COR-L47 (cell line): ENCODE data around the gene SMYD4.
"Not testable (repeated sequence)": the region's sequence is repeated elsewhere in the genome, so short reads cannot be mapped to it uniquely, and the experiment has no call there.

Experiments used
- DNase-seq: peaks from one replicate; lab custom pipeline; 2025; lab: John Stamatoyannopoulos, UW

SMYD4 gene

GRCh38 chr17:1779571-1780131 is 50.1 kb downstream of the SMYD4 start:
- no peak for DNase-seq

DNA sequence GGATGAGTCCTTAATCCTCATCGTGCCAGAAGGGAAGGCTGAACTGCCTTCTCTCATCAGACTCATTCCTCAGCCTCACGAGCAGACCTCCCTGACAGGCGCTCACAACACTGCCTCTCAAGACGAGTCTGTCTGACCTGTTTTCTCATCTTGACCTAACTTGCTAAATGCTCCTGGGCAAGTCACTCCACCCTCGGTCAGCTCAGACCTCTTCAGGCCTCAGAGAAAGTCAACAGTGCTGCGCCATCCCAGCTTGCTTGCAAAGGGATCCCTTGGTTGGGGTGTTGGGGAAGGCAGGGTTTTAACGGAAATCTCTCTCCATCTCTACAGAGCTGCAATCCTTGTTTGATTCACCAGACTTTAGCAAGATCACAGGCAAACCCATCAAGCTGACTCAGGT is 52.8 kb downstream of the SMYD4 start:
- DNase-seq: no peak

DNA sequence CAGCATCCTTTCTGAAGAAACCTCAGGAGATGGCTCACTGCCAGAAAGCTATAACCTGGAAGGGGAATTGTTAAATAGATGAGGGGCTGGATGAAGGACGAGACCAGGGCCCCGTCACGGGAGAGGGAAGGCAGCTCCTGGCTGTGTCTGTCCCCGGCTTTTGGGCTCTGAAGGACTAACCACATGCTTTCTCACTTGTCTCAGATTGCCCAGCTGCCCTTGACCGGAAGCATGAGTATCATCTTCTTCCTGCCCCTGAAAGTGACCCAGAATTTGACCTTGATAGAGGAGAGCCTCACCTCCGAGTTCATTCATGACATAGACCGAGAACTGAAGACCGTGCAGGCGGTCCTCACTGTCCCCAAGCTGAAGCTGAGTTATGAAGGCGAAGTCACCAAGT is 53.4 kb downstream of the SMYD4 start:
- DNase-seq: no peak

- no peak for DNase-seq
These were observed 55.1 kb downstream of the SMYD4 start for GRCh38 chr17:1774390-1775176.

- DNase-seq: no peak
These were observed 56.0 kb downstream of the SMYD4 start for GRCh38 chr17:1773696-1774181.

GRCh38 chr17:1773000-1773695 is 56.6 kb downstream of the SMYD4 start:
- not testable (repeated sequence) for DNase-seq

DNA sequence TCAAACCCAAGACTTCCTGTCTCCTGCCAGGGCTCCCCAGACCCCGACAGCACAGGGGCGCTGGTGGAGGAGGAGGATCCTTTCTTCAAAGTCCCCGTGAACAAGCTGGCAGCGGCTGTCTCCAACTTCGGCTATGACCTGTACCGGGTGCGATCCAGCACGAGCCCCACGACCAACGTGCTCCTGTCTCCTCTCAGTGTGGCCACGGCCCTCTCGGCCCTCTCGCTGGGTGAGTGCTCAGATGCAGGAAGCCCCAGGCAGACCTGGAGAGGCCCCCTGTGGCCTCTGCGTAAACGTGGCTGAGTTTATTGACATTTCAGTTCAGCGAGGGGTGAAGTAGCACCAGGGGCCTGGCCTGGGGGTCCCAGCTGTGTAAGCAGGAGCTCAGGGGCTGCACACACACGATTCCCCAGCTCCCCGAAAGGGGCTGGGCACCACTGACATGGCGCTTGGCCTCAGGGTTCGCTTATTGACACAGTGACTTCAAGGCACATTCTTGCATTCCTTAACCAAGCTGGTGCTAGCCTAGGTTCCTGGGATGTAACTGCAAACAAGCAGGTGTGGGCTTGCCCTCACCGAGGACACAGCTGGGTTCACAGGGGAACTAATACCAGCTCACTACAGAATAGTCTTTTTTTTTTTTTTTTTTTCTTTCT is 59.8 kb downstream of the SMYD4 start:
- DNase-seq: no peak

GRCh38 chr17:1767358-1767757 is 62.3 kb downstream of the SMYD4 start:
- DNase-seq: no peak

GRCh38 chr17:1766382-1767135 is 63.1 kb downstream of the SMYD4 start:
- DNase-seq: no peak

- no peak for DNase-seq
These were observed 64.1 kb downstream of the SMYD4 start for GRCh38 chr17:1765576-1765975.

DNA sequence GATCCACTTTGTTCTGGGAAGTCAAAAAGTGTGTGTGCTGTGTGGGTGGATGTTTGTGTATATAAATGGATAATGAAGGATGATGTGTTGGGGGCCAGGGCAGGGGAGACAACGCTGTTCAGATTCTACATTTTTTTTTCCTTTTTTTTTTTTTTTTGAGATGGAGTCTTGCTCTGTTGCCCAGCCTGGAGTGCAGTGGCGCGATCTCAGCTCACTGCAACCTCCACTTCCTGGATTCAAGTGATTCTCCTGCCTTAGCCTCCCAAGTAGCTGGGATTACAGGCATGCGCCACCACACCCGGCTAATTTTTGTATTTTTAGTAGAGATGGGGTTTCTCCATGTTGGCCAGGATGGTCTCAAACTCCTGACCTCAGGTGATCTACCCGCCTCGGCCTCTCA is 65.0 kb downstream of the SMYD4 start:
- not testable (repeated sequence) for DNase-seq

GRCh38 chr17:1764284-1764683 is 65.4 kb downstream of the SMYD4 start:
- no peak for DNase-seq

- DNase-seq: no peak
These were observed 66.5 kb downstream of the SMYD4 start for GRCh38 chr17:1762901-1763898.

DNA sequence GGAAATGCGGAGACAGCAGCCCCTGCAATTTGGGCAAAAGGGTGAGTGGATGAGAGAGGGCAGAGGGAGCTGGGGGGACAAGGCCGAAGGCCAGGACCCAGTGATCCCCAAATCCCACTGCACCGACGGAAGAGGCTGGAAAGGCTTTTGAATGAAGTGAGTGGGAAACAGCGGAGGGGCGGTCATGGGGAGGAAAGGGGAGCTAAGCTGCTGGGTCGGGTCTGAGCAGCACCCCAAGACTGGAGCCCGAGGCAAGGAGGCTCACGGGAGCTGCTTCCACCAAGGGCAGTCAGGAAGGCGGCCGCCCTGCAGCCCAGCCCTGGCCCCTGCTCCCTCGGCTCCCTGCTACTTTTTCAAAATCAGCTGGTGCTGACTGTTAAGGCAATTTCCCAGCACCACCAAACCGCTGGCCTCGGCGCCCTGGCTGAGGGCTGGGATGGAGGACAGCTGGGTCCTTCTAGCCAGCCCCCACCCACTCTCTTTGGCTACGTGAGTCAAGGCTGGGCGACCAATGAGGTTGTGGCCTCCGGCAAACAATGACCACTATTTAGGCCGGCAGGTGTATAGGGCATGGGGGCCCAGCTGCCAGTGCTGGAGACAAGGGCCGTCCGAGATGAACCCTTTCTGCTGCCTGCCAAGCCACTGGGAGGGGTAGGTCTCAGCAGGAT is 67.3 kb downstream of the SMYD4 start:
- no peak for DNase-seq

DNA sequence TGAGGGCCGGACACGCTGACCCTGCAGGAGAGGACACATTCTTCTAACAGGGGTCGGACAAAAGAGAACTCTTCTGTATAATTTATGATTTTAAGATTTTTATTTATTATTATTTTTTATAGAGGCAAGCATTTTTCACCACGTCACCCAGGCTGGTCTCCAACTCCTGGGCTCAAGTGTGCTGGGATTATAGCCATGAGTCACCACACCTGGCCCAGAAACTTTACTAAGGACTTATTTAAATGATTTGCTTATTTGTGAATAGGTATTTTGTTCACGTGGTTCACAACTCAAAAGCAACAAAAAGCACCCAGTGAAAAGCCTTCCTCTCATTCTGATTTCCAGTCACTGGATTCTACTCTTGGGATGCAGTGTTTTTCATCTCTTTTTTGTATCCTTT is 70.2 kb downstream of the SMYD4 start:
- no peak for DNase-seq

DNA sequence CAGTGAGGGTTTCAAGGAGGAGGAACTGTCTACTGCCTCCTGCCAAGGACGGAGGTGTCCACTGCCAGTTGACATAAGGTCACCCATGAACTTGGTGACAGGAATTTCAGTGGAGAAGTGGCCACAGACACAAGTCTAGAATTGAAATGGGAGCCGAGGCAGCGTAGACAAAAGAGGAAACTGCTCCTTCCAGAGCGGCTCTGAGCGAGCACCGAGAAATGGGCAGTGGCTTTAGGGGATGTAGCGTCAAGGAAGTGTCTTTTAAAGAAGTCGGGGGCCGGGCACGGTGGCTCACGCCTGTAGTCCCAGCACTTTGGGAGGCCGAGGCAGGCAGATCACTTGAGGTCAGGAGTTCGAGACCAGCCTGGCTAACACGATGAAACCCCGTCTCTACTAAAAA is 70.9 kb downstream of the SMYD4 start:
- no peak for DNase-seq

DNA sequence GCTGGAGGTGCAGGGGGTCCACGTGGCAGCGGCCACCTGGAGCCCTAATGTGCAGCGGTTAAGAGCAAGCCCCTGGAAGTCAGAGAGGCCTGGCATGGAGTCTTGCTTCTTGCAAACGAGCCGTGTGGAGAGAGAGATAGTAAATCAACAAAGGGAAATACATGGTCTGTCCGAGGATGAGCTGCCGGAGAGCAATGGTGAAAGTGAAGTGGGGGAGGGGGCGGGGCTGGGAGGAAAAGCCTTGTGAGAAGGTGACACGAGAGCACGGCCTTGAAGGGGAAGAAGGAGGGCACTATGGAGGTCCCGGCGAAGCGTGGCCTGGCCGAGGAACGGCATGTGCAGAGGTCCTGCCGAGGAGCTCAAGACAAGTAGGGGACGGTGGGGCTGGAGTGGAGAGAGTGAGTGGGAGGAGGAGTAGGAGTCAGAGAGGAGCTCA is 73.9 kb downstream of the SMYD4 start:
- DNase-seq: no peak

- DNase-seq: no peak
These were observed 74.4 kb downstream of the SMYD4 start for GRCh38 chr17:1755252-1755826.

GRCh38 chr17:1754430-1755112 is 75.1 kb downstream of the SMYD4 start:
- DNase-seq: no peak
